ENCODE data around the gene RIPOR3. TPM values are rescaled to one million over a fixed set of nuclear protein-coding genes. Genes with fewer than 3 reads are reported as not detected.
"Not testable (repeated sequence)": the region's sequence is repeated elsewhere in the genome, so short reads cannot be mapped to it uniquely, and the experiment has no call there.

RIPOR3 gene
- total RNA-seq, 1 donor from 2014 or later = not detected

DNA sequence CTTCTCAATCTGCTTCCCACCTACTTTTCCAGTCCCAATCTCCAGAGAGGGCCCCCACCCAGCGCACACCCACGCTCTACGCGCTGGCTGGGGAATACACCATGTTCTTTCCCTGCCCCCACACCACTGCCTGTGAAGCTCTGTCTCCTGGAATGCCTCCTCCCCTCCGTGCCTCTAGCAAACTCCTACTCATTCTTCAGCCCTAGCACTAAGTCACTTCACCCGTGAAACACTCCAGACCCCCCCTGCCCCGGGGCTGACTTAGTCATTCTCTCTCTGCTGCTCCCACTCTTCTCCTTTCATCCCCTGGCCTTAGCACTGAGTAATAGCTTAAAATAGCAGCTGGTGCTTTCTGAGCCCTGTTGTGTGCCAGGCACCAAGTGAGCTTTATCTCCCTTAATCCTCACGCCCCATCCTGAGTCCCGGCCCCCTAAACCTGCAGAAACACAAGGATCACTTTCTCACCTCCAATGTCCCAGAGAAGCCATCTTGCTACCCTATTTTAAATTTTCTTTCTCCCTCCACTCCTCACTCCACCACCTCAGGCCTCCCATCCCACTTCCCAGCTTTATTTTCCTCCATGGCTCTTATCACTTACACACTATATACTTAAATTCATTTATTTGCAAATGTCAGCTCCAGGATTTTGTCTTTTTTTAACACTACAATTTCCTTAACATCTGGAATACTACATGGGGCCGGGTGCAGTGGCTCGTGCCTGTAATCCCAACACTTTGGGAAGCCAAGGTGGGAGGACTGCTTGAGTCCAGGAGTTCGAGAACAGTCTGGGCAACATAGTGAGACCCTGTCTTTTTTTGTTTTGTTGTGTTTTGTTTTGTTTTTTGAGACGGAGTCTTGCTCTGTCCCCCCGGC lies 33.7 kb upstream of the RIPOR3 start:
- DNase-seq (ENCODE audit: low read depth in 2 of 2) = no peak

DNA sequence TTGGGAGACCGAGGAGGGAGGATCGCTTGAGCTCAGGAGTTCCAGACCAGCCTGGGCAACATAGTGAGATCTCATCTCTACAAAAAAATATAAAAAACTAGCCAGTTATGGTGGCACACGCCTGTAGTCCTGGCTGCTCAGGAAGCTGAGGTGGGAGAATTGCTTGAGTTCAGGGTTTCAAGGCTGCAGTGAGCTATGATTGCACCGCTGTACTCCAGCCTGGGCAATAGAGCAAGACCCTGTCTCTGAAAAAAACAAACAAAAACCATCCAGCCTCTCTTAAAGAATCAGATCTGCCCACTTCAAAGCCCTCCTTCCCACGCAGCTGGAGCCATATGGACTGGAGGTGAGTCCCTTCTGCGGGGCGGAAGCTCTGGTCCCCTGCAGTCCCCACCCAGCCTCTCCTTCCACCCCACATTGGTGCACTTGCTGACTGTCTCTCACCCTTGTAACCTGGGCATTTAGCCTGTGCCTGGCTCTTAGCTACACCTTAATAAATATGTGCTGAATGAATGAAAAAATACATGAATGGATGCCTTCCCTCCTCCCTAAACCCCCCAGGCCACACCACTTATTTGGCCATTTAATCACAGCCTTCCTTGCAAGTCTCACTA lies 32.9 kb upstream of the RIPOR3 start:
- no peak for DNase-seq (ENCODE audit: low read depth in 2 of 2)

DNA sequence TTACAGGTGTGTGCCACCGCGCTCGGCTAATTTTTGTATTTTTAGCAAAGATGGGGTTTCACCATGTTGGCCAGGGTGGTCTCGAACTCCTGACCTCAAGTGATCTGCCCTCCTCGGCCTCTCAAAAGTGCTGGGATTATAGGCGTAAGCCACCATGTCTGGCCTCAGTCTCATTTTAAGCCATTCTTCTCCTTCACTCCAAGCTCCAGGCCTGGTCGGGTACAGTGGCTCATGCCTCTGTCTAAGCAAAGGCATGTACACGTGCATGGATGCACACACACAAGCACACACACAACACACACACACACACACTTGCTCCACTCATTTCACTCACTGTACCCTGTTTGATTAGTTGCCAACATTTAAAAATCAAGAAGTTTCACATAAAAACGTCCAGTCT lies 32.3 kb upstream of the RIPOR3 start:
- no peak for DNase-seq (ENCODE audit: low read depth in 2 of 2)

DNA sequence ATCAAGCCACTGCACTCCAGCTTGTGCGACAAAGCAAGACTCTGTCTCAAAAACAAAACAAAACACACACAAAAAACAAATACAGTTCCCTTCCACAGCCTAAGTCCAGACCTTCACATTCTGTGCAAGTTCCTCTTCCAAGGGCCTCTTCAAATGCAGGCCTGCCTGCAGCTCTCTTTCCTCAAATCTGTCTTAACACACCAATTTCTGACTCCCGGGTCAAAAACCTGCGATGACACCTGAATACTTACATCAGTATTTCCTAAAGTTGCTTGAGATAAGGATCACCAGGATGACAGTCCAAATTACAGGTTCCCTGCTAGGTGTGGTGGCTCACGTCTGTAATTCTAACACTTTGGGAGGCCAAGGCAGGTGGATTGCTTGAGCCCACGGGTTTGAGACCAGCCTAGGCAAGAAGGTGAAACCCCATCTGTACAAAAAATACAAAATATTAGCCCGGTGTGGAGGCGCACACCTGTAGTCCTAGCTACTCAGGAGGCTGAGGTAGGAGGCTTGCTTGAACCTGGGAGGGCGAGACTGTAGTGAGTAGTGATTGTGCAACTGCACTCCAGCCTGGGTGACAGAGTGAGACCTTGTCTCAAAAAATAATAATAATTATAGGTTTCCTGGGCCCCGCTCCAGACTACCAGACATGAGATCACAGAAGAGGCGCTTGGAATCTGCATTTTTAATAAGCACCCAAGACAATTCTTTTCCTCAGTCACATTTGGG lies 31.2 kb upstream of the RIPOR3 start:
- DNase-seq (ENCODE audit: low read depth in 2 of 2) = no peak

DNA sequence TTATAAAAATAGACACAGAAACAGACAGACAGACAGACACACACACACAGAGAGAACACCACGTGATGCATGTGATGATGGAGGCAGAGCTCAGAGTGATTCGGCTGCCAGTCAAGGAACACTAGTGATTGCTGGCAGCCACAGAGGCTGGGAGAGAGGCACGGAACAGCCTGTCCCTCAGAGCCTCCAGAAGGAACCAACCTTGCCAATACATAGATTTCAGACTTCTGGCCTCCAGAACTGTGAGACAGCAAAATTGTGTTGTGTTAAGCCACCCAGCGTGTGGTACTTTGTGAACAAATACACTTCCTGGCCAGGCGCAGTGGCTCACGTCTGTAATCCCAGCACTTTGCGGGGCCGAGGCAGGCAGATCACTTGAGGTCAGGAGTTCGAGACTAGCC lies 30.5 kb upstream of the RIPOR3 start:
- no peak for DNase-seq (ENCODE audit: low read depth in 2 of 2)

DNA sequence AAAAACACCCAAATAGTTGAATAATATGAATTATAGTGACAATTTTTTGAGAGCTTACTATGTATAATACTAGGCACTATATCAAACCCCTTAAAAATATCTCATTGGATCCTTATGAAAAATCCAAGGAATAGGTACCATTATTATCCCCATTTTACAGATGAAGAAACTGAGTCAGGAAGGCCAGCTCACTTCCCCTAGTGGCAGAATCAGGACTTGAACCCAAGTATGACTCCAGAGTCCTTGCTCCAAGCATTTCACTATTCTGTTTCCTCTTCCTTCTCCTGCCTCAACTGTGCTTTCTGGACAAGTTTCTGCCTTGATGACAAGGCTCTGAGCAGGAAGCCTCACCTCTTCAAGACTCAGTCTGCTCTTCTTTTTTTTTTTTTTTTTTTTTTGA lies 29.2 kb upstream of the RIPOR3 start:
- no peak for DNase-seq (ENCODE audit: low read depth in 2 of 2)

DNA sequence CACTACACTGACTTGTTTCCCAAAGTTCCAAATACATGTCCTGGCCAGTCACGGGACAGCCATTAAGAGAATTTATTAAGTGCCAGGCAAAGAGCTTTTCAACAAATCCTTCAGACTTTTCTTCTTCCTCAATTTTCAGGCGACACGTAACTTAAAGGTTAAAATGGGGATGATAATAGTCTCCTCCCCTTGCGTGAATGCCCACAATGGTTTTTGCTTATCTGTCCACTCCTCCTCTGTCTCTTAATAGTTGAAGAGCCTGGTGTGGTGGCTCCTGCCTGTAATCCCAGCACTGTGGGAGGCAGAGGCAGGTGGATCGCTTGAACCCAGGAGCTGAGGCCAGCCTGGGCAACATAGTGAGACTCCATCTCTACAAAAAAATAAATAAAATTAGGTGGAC lies 28.7 kb upstream of the RIPOR3 start:
- DNase-seq (ENCODE audit: low read depth in 2 of 2) = no peak

DNA sequence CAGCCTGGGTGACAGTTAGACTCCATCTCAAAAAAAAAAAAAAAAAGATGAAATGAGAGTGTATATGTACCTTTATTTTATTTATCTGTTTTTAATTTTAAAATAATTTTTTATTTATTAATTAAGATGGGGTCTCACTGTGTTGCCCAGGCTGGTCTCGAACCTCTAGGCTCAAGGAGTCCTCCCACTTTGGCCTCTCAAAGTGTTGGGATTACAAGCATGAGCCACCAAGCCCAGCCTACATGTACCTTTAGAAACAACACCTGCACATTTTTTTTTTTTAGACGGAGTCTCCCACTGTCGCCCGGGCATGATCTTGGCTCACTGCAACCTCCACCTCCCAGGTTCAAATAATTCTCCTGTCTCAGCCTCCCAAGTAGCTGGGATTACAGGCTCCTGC lies 28.0 kb upstream of the RIPOR3 start:
- DNase-seq (ENCODE audit: low read depth in 2 of 2) = no peak

DNA sequence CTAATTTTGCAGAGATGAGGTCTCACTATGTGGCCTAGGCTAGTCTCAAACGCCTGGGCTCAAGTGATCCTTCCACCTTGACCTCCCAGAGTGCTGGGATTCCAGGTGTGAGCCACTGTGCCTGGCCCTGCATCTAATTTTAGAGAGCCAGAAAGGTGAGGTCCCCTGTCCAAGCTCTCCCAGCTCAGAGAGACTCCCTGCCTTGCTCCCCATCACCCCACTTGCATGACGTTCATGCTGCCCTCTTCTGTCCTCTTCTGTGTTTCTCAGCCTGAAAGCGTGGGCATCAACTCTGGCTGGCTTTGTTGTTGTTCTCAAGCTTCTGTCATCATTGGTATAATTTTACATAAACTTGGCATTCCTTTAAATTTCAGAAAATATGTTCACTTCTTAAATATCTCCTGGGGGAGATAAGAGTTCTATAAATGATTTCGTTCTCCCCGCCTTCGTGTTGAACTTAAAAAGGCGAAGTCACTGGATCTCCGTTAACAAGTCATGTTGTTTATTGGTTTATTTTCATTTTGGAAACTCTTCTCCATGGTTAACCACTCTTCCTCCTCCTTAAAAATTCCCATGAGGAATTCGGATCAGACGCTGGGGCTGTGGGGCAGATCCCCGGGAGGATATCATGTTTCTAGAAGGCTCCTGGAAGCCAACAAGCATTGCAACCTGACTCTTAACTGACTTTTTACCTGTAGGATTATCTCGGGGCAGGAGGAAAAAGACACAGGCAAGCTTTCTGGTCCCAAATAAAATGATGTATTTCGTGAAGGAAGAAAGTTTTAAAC lies 26.8 kb upstream of the RIPOR3 start:
- no peak for DNase-seq (ENCODE audit: low read depth in 2 of 2)

DNA sequence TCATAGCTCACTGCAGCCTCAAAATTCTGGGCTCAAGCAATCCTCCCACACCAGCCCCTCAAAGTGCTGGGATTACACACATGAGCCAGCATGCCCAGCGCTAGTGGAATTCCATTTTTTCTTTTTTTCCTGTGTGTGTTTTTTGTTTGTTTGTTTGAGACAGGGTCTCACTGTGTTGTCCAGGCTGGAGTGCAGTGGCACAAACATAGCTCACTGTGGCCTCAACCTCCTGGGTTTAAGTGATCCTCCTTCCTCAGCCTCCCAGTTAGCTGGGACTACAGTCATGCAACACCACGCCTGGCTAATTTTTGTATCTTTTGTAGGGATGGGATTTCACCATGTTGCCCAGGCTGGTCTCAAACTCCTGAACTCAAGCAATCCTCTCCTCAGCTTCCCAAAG lies 26.0 kb upstream of the RIPOR3 start:
- no peak for DNase-seq (ENCODE audit: low read depth in 2 of 2)

DNA sequence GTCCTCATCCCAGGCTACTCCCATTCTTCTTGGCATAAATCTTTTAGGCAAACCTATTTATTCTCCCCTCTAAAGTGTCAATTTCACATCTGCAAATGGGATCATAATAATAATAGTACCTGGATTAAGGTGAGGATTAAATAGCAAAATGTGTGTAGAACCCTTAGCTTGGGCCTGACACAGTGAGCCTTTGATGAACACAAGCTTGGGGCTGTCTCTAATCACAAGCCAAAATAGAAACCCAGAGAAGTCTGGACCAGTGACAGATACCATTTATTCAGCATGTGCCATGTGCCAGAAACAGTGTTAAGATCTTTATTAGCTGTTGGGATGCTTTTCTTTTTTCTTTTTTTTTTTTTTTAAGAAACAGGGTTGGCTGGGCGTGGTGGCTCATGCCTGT lies 25.2 kb upstream of the RIPOR3 start:
- no peak for DNase-seq (ENCODE audit: low read depth in 2 of 2)

DNA sequence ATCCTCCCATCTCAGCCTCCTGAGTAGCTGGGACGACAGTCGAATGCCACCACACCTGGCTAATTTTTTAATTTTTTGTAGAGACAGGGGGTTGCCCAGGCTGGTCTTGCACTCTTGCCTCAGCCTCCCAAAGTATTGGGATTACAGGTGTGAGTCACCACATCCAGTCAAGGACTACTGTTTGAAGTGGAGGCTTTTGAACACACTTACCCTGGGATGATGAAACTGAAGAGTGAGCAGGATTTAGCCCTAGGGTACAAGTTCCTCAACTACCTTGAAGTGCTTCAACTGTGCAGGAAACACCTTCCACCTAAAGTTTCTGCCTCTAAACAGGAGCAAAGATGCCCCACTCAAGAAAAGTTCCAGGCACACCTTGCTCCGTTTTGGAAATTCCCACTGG lies 24.4 kb upstream of the RIPOR3 start:
- DNase-seq (ENCODE audit: low read depth in 2 of 2) = no peak

DNA sequence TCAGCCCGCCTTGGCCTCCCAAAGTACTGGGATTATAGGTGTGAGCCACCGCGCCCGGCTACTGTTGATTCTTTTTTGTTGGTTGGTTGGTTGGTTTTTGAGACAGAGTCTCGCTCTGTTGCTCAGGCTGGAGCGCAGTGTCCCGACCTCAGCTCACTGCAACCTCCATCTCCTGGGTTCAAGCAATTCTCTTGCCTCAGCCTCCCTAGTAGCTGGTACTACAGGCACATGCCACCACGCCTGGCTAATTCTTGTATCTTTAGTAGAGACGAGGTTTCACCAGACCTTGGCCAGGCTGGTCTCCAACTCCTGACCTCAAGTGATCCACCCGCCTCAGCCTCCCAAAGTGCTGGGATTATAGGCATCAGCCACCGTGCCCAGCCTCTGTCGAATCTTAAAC lies 23.1 kb upstream of the RIPOR3 start:
- DNase-seq (ENCODE audit: low read depth in 2 of 2) = not testable (repeated sequence)

DNA sequence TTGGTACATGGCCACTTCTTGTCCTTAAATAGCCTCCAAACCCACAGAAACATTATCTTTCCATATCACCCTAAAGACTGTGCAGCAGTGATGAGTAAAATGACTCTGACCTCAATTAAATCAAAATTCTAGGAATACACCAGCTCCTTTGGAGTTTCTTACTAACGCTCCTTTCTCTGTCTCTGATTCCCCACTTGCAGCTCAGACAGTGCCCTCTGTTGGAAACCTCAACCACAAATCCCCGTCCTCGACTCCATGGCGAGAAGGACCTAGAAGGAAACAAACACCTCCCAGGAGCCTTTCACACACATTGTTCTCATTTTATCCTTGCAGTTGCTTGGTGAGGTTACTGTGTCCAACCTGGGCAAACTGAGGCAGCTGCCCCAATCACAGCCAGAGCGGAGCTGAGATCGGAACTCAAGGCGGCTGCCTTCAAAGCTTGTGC lies 22.3 kb upstream of the RIPOR3 start:
- DNase-seq (ENCODE audit: low read depth in 2 of 2) = peak in 1 of 2 donors; percentile 15

DNA sequence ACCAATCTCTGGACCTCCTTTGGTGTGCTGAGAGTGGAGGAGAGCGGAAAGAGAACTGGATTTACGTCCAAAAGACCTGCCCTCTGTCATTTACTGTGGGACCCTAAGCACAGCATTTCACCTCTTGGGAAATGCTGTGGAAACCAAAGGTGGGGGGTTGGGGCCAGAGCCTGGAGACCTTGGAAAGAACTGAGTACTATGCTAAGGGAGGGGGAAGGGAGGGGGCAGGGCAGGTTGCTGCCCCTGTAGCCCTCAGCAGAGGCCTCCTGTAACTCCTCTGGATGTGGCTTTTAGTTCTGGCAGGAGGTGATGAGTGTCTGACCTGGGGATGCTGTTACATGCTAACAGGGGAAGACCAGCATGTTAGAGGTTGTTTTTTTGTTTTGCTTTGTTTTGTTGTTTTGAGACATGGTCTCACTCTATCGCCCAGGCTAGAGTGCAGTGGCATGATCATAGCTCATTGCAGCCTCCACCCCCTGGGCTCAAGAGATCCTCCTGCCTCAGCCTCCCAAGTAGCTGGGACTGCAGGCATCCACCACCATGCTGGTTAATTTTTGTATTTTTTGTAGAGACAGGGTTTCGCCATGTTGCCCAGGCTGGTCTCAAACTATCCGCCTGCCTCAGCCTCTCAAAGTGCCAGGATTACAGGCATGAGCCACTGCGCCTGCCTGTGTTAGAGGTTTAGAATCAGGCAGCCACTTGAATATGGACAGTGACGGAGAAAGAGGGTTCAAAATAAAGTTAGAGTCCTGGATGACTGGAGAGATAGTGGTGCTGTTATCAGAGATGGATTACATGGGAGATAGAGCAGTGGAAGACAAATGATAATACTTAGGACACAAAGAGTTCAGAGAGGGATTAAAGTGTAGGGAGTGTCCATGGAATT lies 21.7 kb upstream of the RIPOR3 start:
- no peak for DNase-seq (ENCODE audit: low read depth in 2 of 2)

DNA sequence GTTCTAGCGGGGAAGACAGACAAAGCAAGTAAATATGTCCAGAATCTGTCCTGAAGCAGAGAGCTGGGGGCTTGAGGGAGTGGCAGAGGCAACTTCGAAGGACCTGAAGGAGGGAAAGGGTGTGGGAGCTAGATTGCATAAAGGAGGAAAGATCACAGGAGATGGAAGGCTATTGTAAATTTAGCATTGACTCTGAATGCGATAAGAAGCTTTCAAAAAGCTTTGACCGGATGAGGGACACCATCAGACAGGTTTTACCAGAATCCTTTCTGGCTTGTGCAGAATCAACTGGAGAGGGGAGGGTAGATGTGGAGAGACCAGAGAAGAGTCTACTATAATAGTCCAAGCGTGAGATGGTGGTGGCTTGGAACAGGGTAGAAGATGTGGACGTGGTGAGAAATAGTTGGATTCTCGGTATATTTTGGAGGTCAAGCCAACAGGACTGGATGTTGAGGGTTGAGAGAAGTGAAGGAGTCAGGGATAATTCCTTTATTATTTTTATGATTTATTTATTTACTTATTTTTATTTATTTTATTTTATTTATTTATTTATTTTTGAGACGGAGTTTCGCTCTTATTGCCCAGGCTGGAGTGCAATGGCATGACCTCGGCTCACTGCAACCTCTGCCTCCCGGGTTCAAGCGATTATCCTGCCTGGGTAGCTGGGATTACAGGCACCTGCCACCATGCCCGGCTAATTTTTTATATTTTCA lies 19.9 kb upstream of the RIPOR3 start:
- DNase-seq (ENCODE audit: low read depth in 2 of 2) = no peak

DNA sequence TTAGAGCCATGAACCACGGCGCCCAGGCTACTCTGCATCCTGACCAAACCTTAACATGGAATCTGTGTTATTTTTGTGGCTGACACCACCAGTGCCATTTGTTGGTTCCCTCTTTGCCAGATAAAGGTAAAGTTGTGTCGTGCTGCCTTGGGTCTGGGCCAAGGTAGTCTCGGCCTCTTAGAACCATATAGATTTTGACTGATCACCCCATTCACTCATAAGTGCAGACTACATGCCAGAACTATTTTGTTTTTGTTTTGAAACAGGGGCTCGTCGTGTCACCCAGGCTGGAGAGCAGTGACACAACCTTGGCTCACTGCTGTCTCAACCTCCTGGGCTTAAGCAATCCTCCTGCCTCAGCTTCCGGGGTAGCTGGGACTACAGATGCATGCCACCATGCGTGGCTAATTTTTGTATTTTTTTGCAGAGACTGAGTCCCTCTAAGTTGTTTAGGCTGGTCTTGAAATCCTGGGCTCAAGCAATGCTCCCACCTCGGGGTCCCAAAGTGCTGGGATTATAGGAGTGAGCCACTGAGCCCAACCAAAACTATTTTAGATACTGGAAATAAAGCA lies 19.2 kb upstream of the RIPOR3 start:
- no peak for DNase-seq (ENCODE audit: low read depth in 2 of 2)

DNA sequence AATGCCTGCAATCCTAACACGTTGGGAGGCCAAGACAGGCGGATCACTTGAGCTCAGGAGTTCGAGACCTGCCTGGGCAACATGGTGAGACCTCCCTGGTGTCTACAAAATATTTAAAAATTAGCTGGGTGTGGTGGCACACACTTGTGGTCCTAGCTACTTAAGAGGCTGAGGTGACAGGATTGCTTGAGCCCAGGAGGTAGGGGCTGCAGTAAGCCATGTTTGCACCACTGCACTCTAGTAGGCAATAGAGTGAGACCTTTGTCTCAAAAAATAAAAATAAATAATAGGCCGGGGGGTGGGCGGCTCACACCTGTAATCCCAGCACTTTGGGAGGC lies 18.3 kb upstream of the RIPOR3 start:
- no peak for DNase-seq (ENCODE audit: low read depth in 2 of 2)

DNA sequence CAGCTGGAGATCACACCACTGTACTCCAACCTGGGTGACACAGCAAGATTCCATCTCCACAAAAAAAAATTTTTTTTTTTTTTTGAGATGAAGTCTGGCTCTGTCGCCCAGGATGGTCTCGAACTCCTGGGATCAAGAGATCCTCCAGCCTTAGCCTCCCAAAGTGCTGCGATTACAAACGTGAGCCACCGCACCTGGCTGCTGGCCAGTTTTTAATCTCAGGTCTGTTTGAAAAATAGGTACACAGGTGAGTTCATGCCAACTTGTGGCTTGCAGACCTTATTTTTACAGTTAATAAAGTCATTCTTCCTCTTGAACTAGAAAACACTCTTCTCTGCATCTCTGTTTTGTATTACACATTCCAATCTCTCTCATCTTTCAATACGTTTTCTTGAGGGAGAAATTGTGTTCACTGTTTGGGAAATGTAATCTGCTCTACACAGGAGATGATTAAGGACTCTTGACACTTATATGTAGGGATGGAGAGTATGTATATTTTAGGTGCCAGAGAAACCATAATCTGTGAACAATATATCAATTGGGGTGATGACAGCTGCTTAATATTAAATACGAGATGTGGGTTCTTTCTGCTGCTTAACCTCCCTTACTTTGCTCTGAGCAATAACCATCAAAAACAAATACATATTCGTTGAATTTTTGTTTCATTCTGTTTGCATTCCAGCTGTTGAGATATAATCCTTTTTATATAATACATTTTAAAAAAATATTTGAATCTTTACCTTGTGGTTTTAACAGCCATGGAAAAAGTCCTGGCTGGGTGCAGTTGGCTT lies 17.7 kb upstream of the RIPOR3 start:
- no peak for DNase-seq (ENCODE audit: low read depth in 2 of 2)

All from dermis microvascular lymphatic vessel endothelial cell (primary cell).